ENCODE measurements around the gene DNMT1. TPM values are rescaled to one million over a fixed set of nuclear protein-coding genes. Genes with fewer than 3 reads are reported as not detected.

The DNMT1 gene
- polyA plus RNA-seq, 4 donors, result 82.1 to 134 (median 119) TPM

- no peak for DNase-seq (ENCODE audit: low read depth in 4 of 4, low spot score in 3 of 4)
Observed at GRCh38 chr19:10143681-10144080, 51.1 kb downstream of the DNMT1 start.

- no peak for DNase-seq (ENCODE audit: low read depth in 4 of 4, low spot score in 3 of 4)
Observed at GRCh38 chr19:10142701-10143375, 51.9 kb downstream of the DNMT1 start.

GRCh38 chr19:10141973-10142372 lies 52.8 kb downstream of the DNMT1 start:
- DNase-seq (ENCODE audit: low read depth in 4 of 4, low spot score in 3 of 4), result no peak

- no peak for DNase-seq (ENCODE audit: low read depth in 4 of 4, low spot score in 3 of 4)
Observed at GRCh38 chr19:10141479-10141878, 53.3 kb downstream of the DNMT1 start.

- no peak for DNase-seq (ENCODE audit: low read depth in 4 of 4, low spot score in 3 of 4)
Observed at GRCh38 chr19:10139952-10140351, 54.8 kb downstream of the DNMT1 start.

- DNase-seq (ENCODE audit: low read depth in 4 of 4, low spot score in 3 of 4), result no peak
Observed at GRCh38 chr19:10138879-10139795, 55.6 kb downstream of the DNMT1 start.

- DNase-seq (ENCODE audit: low read depth in 4 of 4, low spot score in 3 of 4), result no peak
Observed at GRCh38 chr19:10137751-10138682, 56.7 kb downstream of the DNMT1 start.

GRCh38 chr19:10136936-10137335 lies 57.8 kb downstream of the DNMT1 start:
- no peak for DNase-seq (ENCODE audit: low read depth in 4 of 4, low spot score in 3 of 4)

GRCh38 chr19:10135551-10136334 lies 59.0 kb downstream of the DNMT1 start:
- DNase-seq (ENCODE audit: low read depth in 4 of 4, low spot score in 3 of 4), result no peak

GRCh38 chr19:10134040-10134439 lies 60.7 kb downstream of the DNMT1 start:
- DNase-seq (ENCODE audit: low read depth in 4 of 4, low spot score in 3 of 4), result no peak

GRCh38 chr19:10133596-10133995 lies 61.2 kb downstream of the DNMT1 start:
- no peak for DNase-seq (ENCODE audit: low read depth in 4 of 4, low spot score in 3 of 4)

GRCh38 chr19:10132905-10133304 lies 61.8 kb downstream of the DNMT1 start:
- DNase-seq (ENCODE audit: low read depth in 4 of 4, low spot score in 3 of 4), result no peak

GRCh38 chr19:10126213-10126639 lies 68.5 kb downstream of the DNMT1 start:
- no peak for DNase-seq (ENCODE audit: low read depth in 4 of 4, low spot score in 3 of 4)

GRCh38 chr19:10124429-10124828 lies 70.3 kb downstream of the DNMT1 start:
- DNase-seq (ENCODE audit: low read depth in 4 of 4, low spot score in 3 of 4), result no peak

GRCh38 chr19:10122045-10122444 lies 72.7 kb downstream of the DNMT1 start:
- DNase-seq (ENCODE audit: low read depth in 4 of 4, low spot score in 3 of 4), result no peak

GRCh38 chr19:10120538-10121189 lies 74.1 kb downstream of the DNMT1 start:
- DNase-seq (ENCODE audit: low read depth in 4 of 4, low spot score in 3 of 4), result no peak

- DNase-seq (ENCODE audit: low read depth in 4 of 4, low spot score in 3 of 4), result no peak
Observed at GRCh38 chr19:10118960-10119359, 75.8 kb downstream of the DNMT1 start.

- no peak for DNase-seq (ENCODE audit: low read depth in 4 of 4, low spot score in 3 of 4)
Observed at GRCh38 chr19:10116866-10117616, 77.7 kb downstream of the DNMT1 start.
